Measurements from ENCODE around the gene ZMIZ1. TPM values are rescaled to one million over a fixed set of nuclear protein-coding genes. Genes with fewer than 3 reads are reported as not detected.

ZMIZ1 gene
- polyA plus RNA-seq, 5 donors, result 53.2 to 82.1 (median 76.1) TPM

GRCh38 chr10:79049931-79050895, 18.6 kb upstream of the ZMIZ1 start:
- no peak for DNase-seq

- no peak for DNase-seq
These were observed 17.7 kb upstream of the ZMIZ1 start for GRCh38 chr10:79050896-79051555.

DNA sequence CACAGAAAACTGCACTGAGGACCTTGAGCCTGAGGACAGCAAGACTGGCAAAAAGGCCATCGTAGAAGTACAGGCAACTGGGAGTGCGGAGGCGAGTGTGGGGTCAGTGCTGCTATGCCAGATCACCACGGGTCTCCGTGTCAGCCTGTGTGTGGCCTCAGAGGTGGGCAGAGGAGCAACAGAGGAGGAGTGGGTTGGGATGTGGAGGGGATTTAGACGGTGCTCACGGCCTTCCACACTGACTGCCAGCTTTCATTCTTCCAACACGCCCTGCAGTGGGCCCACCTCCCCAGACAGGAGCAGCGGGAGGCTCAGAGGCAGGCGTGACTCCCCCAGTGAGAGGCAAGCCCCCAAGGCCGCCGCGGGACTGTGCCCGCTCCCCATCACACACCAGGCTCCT, 17.0 kb upstream of the ZMIZ1 start:
- DNase-seq, result no peak

GRCh38 chr10:79052291-79053080, 16.3 kb upstream of the ZMIZ1 start:
- no peak for DNase-seq

DNA sequence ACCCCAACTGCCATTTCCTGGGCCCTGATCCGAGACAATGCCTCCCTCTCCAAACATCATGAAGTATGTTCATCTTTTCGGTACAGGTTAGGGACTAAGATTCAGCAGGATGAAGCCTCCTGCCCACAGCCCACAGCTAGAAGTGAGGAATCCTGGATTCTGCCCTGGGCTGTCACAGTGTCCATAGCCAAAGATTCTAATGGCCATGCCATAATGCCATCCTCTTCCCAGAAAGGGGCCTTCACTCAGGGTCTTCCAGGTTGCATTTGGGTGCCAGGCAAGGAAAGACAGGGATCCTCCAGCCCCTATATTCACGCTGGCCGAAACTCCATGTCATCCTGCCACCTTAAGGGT, 15.7 kb upstream of the ZMIZ1 start:
- DNase-seq, result no peak

DNA sequence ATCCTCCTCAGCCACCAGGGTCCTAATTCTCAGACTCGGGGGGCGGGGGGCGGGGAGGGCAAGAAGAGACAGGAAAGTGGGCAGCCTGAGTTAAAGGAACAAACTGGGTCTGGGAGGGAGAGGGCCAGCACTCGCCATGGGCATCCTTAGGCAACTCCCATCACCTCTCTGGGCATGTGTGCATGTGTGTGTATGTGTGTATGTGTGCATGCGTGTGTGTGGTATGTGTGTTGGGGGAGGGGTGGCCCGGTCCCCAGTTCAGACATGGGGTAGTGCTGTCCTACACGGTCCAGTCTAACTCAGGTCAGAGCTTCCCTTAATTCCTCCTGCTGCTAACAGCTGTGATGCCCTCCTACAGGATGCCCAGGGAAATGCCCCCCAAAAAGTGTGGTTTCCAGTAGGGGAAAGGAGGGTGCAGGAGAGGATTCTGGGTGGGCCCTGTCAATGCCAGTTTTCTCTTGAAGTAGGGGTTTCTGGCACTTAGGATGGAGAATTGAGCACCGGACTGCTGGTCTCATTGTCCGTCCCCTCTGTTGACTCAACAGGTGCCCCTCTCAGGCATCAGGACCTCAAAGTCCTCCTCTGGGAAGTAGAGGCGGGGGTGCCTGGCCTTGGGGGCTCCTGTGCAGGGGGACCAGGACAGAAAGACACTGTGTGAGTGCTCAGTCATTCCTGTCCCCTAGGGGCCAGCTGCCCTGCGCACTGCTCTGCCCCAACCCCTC, 15.1 kb upstream of the ZMIZ1 start:
- no peak for DNase-seq

DNA sequence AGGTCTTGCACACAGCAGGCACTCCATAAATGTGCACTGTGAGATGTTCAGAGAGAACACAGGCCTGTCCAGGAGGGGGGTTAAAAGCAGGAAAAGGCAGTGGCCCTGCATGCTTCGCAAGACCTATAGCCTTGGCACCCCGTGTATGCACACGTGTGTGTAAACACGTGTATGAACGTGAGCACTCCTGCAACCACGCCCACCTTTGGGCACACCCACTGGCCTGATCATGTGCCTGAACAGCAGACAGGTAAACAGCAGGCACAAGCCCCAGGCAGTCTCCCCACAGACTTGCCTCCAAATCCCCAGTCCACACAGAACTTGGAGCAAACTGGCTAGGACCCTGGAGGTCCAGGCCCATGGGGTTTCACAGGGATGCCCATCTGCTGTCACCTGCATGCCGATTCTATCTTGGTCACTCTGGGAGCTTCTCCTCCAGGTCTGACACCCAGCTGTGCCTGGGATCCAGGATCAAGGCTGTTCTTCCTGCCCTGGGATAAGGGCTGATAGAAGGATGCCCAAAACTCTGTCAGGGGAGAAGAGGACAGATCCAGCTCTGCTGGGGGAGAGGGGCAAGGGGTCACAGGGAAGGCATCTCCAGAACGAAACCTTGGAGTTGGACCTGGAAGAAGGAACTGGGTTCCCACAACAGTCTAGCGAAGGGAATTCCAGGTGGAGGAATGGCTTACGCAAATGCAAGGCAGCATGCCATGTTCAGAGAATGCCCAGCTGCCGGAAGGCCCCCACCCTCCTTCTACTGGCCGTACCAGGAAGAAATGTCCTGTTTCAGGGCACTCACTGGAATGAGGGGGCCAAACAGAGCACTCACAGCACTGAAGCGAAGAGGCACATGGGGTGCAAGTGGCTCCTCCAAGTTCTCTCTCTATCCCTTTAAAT, 14.3 kb upstream of the ZMIZ1 start:
- DNase-seq, result no peak

DNA sequence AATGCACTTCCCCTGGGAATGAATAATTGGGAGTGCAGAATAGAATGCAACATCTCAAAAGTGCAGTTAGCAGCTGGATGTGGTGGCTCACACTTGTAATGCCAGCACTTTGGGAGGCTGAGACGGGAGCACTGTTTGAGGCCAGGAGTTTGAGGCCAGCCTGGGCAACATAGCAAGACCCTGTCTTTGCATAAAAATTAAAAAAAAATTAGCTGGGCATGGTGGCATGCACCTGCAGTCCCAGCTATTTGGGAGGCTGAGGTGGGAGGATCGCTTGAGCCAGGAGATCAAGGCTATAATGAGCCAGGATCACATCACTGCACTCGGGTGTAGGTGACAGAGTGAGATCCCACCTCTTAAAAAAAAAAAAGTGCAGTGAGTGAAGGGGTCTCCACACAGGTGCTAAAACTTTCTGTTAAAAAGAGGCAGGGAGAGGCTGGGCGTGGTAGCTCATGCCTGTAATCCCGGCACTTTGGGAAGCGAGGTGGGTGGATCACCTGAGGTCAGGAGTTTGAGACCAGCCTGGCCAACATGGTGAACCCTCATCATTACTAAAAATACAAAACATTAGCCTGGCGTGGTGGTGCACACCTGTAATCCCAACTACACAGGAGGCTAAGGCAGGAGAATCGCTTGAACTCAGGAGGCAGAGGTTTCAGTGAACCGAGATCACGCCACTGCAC, 13.5 kb upstream of the ZMIZ1 start:
- DNase-seq, result no peak

DNA sequence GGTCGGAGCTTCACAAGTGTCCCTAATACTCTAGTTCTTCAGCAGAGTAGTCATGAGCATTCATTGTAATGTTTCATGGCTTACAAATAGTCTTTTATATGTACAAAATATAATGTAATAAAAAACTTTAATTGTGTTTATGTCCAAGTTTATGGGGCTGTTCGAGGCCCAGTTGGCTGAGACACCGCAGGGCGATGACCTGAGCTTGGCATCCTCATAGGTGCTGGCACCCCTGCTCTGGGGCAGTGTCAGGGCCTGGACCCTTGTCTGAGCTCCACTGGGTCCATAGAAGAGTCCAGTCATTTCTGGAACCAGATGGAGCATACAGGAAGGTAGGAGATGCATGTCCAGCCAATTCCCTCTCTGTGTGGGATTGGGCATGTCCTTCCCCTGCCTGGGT, 12.9 kb upstream of the ZMIZ1 start:
- DNase-seq, result no peak

DNA sequence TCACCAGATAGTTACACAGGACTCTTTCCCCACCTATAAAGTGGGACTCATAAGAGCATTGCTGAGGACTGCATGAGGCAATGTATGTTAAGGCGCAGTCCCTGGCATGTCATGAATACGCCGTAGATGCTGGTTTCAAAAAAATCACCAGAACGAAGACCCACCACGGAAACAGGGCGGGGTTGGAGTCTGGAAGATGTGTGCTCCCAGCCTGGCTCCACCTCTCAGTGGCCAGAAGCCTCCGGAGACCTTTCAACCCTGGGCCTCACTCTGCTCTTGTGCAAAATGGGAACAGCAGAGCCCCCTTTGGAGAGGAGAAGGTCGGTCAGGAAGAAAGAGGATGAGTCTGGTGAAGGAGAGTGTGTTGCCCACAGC, 12.4 kb upstream of the ZMIZ1 start:
- DNase-seq, result no peak

DNA sequence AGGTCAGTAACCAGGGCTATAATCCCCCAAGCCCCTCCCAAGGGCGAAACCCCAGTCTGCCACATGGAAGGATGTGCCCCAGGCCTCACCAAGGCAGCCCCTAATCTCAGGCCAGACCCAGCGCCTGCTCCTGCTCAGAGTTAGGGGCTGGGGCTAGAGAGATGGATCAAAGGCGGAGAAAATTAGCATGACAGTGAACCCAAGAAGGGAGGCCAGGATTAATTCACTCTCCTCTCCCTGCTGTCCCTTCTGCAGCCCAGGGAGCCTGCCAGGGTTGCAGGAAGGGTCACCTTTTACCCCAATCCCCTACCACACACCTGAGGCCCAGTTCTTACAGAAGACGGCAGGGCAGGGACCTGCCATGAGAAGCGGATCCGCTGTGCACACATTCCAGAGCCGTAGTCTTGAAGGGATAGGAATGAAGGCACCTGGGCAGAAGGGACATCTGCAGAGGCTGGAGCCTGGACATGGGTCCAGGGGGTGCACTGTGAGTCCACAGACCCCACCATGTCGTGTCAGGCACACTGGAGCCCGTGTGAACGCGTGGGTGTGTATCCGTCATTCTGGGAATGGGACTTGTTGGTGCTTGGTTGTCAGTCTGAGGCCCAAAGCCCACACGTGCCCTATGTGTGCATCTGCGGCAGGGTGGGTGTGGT, 11.9 kb upstream of the ZMIZ1 start:
- DNase-seq, result no peak

DNA sequence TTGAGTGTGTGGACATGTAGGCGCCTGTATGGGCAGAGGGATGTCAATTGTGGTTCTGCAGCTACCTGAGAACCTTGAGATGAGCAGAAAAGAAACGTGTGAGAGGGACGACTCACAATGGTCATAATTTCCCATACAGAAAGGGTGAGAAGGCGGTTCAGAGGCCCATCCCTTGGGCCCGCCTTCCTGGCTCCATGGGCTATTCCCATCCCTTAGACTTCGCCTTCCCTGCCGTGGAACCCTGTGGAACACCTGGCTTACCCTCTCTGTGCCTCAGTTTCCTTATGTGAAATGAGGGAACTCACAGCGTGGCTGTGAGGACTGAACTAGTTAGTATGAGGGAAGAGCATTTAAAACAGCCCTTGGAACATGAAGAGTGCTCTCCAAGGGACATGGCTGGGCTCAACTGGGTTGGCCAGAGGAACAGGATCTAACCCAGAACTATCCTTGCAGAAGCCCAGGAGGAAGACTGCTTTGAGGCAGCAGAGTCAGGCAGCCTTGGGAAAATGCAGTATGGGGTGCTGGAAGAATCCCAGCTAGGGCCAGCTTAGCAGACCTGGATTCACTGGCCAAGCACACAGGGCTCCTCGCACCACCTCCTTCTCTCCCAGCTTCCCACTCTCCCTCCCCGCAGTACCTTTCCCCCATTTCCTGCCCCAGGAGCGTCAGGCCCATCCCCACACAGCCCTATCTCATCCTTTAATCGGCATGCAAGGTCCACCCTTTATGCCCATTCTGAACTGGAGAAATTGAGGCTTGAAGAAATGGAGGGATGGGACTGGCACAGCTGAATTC, 11.1 kb upstream of the ZMIZ1 start:
- no peak for DNase-seq

GRCh38 chr10:79058899-79059841, 9.6 kb upstream of the ZMIZ1 start:
- no peak for DNase-seq

GRCh38 chr10:79059859-79060379, 8.8 kb upstream of the ZMIZ1 start:
- no peak for DNase-seq

DNA sequence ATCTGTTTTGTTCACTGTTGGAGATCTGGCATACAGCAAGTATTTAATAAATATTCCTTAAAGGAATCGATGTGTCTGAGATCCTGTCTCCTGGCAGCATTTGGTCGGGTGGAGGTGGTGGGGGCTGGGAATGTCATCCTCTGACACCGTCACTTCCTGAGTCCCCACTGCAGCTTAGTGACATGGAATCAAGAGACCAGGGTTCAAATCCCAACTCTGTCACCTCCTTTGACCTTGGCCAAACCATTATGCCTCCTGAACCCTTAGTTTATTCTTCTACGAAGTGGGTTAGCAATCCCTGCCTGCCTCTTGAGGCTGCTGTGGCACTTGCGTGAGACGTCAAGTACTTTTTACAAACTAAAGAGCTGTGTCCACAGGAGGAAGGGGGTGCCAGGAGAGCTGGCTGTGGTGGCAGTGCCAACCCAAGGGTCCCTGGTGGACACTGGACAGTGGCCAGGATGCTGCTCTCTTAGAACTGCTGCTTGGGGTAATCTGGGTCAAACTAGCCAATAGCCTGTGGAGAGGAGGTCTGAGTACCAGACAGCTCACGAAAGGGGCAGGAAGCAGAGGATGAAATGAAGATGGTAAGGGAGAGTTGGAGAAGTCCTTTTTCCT, 8.0 kb upstream of the ZMIZ1 start:
- no peak for DNase-seq

DNA sequence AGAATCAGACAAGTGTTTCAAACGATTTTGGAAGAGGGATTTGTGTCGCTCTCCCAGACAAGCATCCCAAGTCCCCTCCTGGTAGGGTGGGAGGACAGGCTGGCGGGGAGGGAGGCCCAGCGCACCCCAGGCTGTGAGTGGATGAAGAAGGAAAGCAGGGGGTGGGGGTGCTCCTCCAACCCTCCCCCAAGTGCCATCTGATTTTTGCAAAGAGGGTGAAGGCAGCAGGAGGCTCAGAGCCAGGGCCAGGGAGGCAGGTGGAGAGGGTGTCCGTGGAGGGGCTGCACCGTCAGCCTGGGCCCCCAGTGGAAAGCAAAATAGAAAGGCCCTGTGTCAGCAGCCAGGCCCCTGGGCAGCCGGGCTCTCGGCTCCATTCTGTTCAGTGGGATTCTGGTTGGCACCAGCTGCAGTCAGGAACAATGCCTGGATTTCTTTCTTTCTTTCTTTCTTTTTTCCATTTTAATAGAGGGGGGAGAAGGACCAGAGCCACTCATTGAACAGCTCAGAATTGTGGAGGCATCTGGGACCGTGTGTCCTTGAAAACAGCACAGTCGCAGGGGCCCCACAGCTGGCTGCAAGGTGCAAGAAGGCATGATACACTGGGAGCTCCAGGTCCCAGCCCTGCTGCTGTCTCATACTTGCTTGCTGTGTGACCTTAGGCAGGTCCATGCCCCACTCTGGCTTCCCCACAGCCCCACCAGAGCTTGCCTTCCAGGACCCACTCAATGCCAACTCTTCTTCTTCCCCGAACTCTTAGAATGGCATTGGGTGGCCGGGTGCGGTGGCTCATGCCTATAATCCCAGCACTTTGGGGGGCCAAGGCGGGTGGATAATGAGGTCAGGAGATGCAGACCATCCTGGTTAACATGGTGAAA, 7.1 kb upstream of the ZMIZ1 start:
- DNase-seq, result no peak

Measured in right lung (tissue), 5 donors.